Liver (tissue), 9 donors: ENCODE results near the gene SERPINB10. TPM values are rescaled to one million over a fixed set of nuclear protein-coding genes. Genes with fewer than 3 reads are reported as not detected.

Experiments
- DNase-seq: peaks from one replicate; pipeline ENCODE4 v3.0.0-alpha.2; 2017; ENCODE audit warnings: low spot score
- H3K27ac ChIP-seq, 2 donors: one replicate each; pipeline ENCODE4 v1.7.0; 2013; ENCODE audit warnings: inconsistent platforms in 2 of 2, low read length in 2 of 2, control low read depth in 1 of 2, low read depth in 1 of 2, mild to moderate bottlenecking in 1 of 2
- H3K27me3 ChIP-seq, 4 donors: one replicate each; pipeline versions ENCODE4 v1.6.1 to v1.7.0; 2013; ENCODE audit warnings: low read length in 3 of 4, inconsistent platforms in 1 of 4, mild to moderate bottlenecking in 1 of 4, moderate library complexity in 1 of 4; ENCODE audit not compliant: control insufficient read depth in 4 of 4, insufficient read depth in 4 of 4
- H3K36me3 ChIP-seq, 4 donors: one replicate each; pipeline versions ENCODE4 v1.6.1 to v1.7.0; 2013; ENCODE audit warnings: low read length in 3 of 4, mild to moderate bottlenecking in 3 of 4, low read depth in 1 of 4, moderate library complexity in 1 of 4; ENCODE audit not compliant: control insufficient read depth in 4 of 4, insufficient read depth in 3 of 4
- H3K4me1 ChIP-seq, 4 donors: one replicate each; pipeline versions ENCODE4 v1.6.1 to v1.7.0; 2013; ENCODE audit warnings: low read length in 3 of 4, mild to moderate bottlenecking in 3 of 4, moderate library complexity in 1 of 4; ENCODE audit not compliant: control insufficient read depth in 4 of 4, insufficient read depth in 4 of 4
- H3K4me3 ChIP-seq, 3 donors: one replicate each; pipeline versions ENCODE4 v1.6.1 to v1.7.0; 2013; ENCODE audit warnings: low read length in 3 of 3, control low read depth in 1 of 3, low read depth in 1 of 3, mild to moderate bottlenecking in 1 of 3
- H3K9ac ChIP-seq, 2 donors: one replicate each; pipeline ENCODE4 v1.7.0; 2013; ENCODE audit warnings: low read length in 2 of 2, mild to moderate bottlenecking in 2 of 2, moderate library complexity in 2 of 2, control low read depth in 1 of 2, low read depth in 1 of 2
- H3K9me3 ChIP-seq, 4 donors: one replicate each; pipeline versions ENCODE4 v1.6.1 to v1.7.0; 2013; ENCODE audit warnings: low read length in 3 of 4; ENCODE audit not compliant: control insufficient read depth in 4 of 4
- ATF3 ChIP-seq: IDR thresholded peaks from 2 replicates; pipeline ENCODE4 v1.6.1; 2016; ENCODE audit warnings: antibody characterized with exemption
- CTCF ChIP-seq: fragments of 150-350 bp; IDR thresholded peaks from 2 replicates; pipeline ENCODE4 v1.5.1; 2017; ENCODE audit warnings: improper control_type of control experiment, low read depth, low read length; ENCODE audit not compliant: missing input control
- EGR1 ChIP-seq, 2 donors: IDR thresholded peaks; 2 replicates each; pipeline ENCODE4 v1.6.1; 2016 to 2018; ENCODE audit warnings: antibody characterized with exemption in 2 of 2, low read depth in 2 of 2
- FOXA1 ChIP-seq: IDR thresholded peaks from 2 replicates; pipeline ENCODE4 v1.6.1; 2016; ENCODE audit warnings: antibody characterized with exemption
- FOXA2 ChIP-seq: IDR thresholded peaks from 2 replicates; pipeline ENCODE4 v1.6.1; 2016; ENCODE audit warnings: antibody characterized with exemption
- GABPA ChIP-seq, 2 donors: IDR thresholded peaks in 1 of 2; conservative IDR thresholded peaks in 1 of 2; 2 replicates each; pipeline ENCODE4 v1.6.1; 2016; ENCODE audit warnings: antibody characterized with exemption in 2 of 2, mild to moderate bottlenecking in 1 of 2, moderate library complexity in 1 of 2
- HNF4A ChIP-seq, 2 donors: conservative IDR thresholded peaks; 2 replicates each; pipeline ENCODE4 v1.6.1; 2016; ENCODE audit warnings: antibody characterized with exemption in 2 of 2, mild to moderate bottlenecking in 2 of 2
- HNF4G ChIP-seq: IDR thresholded peaks from 2 replicates; pipeline ENCODE4 v1.6.1; 2016; ENCODE audit warnings: antibody characterized with exemption
- JUND ChIP-seq, 2 donors: IDR thresholded peaks; 2 replicates each; pipeline ENCODE4 v1.6.1; 2016; ENCODE audit warnings: antibody characterized with exemption in 2 of 2
- MAX ChIP-seq: IDR thresholded peaks from 2 replicates; pipeline ENCODE4 v1.6.1; 2016; ENCODE audit warnings: antibody characterized with exemption
- NR2F2 ChIP-seq: IDR thresholded peaks from 2 replicates; pipeline ENCODE4 v1.6.1; 2016; ENCODE audit warnings: antibody characterized with exemption
- RAD21 ChIP-seq, 2 donors: IDR thresholded peaks; 2 replicates each; pipeline ENCODE4 v1.6.1; 2016; ENCODE audit warnings: antibody characterized with exemption in 2 of 2, mild to moderate bottlenecking in 2 of 2
- REST ChIP-seq: IDR thresholded peaks from 2 replicates; pipeline ENCODE4 v1.6.1; 2016; ENCODE audit warnings: antibody characterized with exemption, mild to moderate bottlenecking
- RXRA ChIP-seq, 2 donors: IDR thresholded peaks; 2 replicates each; pipeline ENCODE4 v1.6.1; 2017 to 2018; ENCODE audit warnings: antibody characterized with exemption in 2 of 2, mild to moderate bottlenecking in 1 of 2
- SP1 ChIP-seq: IDR thresholded peaks from 2 replicates; pipeline ENCODE4 v1.6.1; 2018; ENCODE audit warnings: antibody characterized with exemption, mild to moderate bottlenecking
- TAF1 ChIP-seq: conservative IDR thresholded peaks from 2 replicates; pipeline ENCODE4 v1.6.1; 2016; ENCODE audit warnings: antibody characterized with exemption, mild to moderate bottlenecking
- YY1 ChIP-seq: IDR thresholded peaks from 2 replicates; pipeline ENCODE4 v1.6.1; 2016; ENCODE audit warnings: antibody characterized with exemption, mild to moderate bottlenecking
- ZBTB33 ChIP-seq: IDR thresholded peaks from 2 replicates; pipeline ENCODE4 v1.6.1; 2016; ENCODE audit warnings: antibody characterized with exemption
- WGBS: extraction: QIAGEN DNeasy Blood & Tissue Kit; methylation state at CpG from one replicate; pipeline ENCODE4 v1.1.7; 2013; 5-methylcytosine and 5-hydroxymethylcytosine counted together
- polyA plus RNA-seq, 2 donors: library from polyadenylated mRNA; stranded (reverse) in 1 of 2; unstranded in 1 of 2; fragments of 200-250 nt in 1 of 2; fragments of >200 nt in 1 of 2; fragmentation: Nextera tagmentation in 1 of 2; extraction: Ambion mirVana in 1 of 2; gene quantifications; one replicate each; pipeline versions ENCODE4 v1.2.1 to v1.2.3, GENCODE V29; 2013 to 2015
- total RNA-seq, 2 donors: library from RNA; depleted of rRNA; stranded (reverse); fragments of >200 nt; gene quantifications; one replicate each; pipeline ENCODE4 v1.2.3, GENCODE V29; 2014
- donor health status: healthy.
- donor health status: healthy.
- donor health status: healthy.
- donor health status: healthy.
- donor health status: healthy.

Gene SERPINB10
- total and polyA plus RNA-seq, 4 donors: 4.6 TPM; not detected in 3

- H3K4me1 ChIP-seq: peaks cover 2 to 24% (median 16%) of the 10 kb centered on the region in 4 donors
- H3K9me3 ChIP-seq: no peaks in the 10 kb centered on the region
- H3K27me3 ChIP-seq: no peaks in the 10 kb centered on the region
- WGBS: 82% methylated on average over 13 of the region's 13 CpGs
- no peak for TF ChIP-seq GABPA (IDR thresholded peaks at IDR 0.05 in 1 of 2, conservative IDR thresholded peaks at IDR 0.05 in 1 of 2)
- no peak for TF ChIP-seq FOXA2
- no peak for TF ChIP-seq ZBTB33
- TF ChIP-seq TAF1: no peak
- no peak for TF ChIP-seq HNF4A (conservative IDR thresholded peaks at IDR 0.05)
- TF ChIP-seq JUND (IDR thresholded peaks at IDR 0.05): no peak
- TF ChIP-seq ATF3: no peak
- TF ChIP-seq RXRA (IDR thresholded peaks at IDR 0.05): no peak
- no peak for TF ChIP-seq REST
- no peak for TF ChIP-seq MAX
- TF ChIP-seq NR2F2: no peak
- no peak for TF ChIP-seq FOXA1
- TF ChIP-seq YY1: no peak
- TF ChIP-seq EGR1 (IDR thresholded peaks at IDR 0.05; ENCODE audit: low read depth in 2 of 2): no peak
- TF ChIP-seq RAD21 (IDR thresholded peaks at IDR 0.05): no peak
- no peak for TF ChIP-seq HNF4G
- no peak for TF ChIP-seq SP1
- TF ChIP-seq CTCF: no peak
- DNase-seq: no peak
- H3K36me3 ChIP-seq: no peaks in the 10 kb centered on the region
- H3K4me3 ChIP-seq: no peak overlapping the region
- peak overlapping the region; percentile 97 to 99 for H3K27ac ChIP-seq
- H3K9ac ChIP-seq: peak overlapping the region in 1 of 2 donors; percentile 82
Measured at GRCh38 chr18:63971320-63972001, 63.7 kb downstream of the SERPINB10 start.
